ENCODE measurements around the gene ULK2.

Gene ULK2

DNA sequence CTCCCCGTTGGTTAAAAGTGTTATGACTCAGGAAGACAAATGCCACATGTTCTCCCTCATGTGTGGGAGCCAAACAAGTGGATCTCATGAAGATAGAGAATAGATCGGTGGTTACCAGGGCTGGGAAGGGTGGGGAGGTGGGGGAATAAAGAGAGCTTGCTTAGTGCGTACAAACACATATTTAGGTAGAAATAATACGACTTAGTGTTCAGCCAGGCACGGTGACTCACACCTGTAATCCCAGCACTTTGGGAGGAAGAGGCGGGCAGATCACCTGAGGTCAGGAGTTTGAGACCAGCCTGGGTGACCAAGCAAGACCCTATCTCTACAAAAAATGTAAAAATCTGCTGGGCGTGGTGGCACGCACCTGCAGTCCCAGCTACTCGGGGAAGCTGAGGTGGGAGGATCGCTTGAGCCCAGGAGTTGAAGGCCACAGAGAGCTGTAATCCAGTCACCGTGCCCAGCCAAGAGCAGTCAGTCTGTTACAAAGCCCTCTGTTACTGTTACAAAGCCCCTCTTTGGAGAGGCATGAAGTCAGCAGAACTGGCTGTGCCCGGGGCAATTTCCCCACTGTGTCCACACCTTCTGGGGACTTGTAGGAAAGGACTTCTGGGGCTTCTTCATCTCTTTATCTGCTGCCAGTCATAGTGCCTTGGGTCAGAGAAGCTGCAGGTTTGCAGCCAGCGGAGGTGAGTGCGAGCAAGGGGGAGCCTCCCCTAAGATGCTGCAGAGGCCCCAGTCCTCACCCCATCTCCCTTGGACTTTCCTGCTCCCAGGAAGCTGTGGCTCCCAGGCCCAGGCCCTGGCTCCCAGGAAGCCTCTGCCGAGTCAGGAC is 115.3 kb downstream of the ULK2 start:
- TF ChIP-seq, protein P1, sequence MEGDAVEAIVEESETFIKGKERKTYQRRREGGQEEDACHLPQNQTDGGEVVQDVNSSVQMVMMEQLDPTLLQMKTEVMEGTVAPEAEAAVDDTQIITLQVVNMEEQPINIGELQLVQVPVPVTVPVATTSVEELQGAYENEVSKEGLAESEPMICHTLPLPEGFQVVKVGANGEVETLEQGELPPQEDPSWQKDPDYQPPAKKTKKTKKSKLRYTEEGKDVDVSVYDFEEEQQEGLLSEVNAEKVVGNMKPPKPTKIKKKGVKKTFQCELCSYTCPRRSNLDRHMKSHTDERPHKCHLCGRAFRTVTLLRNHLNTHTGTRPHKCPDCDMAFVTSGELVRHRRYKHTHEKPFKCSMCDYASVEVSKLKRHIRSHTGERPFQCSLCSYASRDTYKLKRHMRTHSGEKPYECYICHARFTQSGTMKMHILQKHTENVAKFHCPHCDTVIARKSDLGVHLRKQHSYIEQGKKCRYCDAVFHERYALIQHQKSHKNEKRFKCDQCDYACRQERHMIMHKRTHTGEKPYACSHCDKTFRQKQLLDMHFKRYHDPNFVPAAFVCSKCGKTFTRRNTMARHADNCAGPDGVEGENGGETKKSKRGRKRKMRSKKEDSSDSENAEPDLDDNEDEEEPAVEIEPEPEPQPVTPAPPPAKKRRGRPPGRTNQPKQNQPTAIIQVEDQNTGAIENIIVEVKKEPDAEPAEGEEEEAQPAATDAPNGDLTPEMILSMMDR (conservative IDR thresholded peaks at IDR 0.05): no peak
- TF ChIP-seq ZFX (IDR thresholded peaks at IDR 0.05): peak; percentile 47; the same call in 1 of the 2 replicates
- peak overlapping the region; percentile 94 for H3K27ac ChIP-seq

DNA sequence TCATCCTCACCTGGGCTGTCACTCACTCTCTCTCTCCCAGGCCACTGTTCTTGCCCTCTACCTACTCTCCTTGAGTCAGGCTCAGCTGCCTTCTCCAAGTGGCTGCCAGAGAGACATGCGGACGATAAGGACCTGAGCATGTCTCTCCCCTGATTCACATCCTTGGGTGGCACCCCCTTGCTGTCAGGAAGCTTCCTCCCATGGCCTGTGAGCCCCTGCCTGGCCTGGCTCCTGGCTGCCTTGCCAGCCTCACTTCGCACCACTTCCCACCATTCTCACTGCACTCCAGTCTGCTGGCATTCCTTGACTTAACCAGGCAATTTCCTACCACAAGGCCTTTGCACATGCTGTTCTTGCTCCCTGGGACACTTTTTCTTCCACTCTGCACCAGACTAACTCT is 116.9 kb downstream of the ULK2 start:
- peak overlapping the region; percentile 94 for H3K27ac ChIP-seq
- no peak for TF ChIP-seq ZFX (IDR thresholded peaks at IDR 0.05)
- TF ChIP-seq, protein P1 (conservative IDR thresholded peaks at IDR 0.05): no peak

DNA sequence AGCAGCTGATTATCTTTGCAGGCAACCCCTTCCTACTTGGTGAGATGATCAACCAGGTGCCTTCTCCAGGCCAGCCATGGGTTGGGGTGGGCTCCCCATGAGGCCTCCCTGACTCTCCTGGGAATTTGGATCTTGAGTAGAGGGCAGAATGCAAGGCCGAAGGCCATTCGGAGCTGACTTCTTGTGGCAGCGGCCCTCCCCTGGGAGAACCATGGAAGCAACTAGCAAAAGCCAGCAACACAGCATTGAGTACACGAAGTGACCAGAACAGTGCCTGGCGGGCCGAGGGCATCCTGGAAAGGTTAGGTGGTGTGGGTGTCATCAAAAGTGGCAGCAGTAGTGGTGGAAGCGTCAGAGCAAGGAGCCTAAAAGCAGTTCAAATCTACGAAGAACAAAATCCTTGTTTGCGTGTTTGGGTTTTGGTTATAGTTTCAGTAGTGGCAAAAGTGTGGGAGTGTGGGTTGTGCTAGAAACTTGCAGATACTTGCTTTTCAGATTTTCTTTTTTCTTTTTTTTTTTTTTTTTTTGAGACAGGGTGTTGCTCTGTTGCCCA is 117.6 kb downstream of the ULK2 start:
- no peak for TF ChIP-seq ZFX (IDR thresholded peaks at IDR 0.05)
- TF ChIP-seq, protein P1 (conservative IDR thresholded peaks at IDR 0.05): no peak
- peak overlapping the region; percentile 2; the same call in 1 of the 2 replicates for H3K27ac ChIP-seq

DNA sequence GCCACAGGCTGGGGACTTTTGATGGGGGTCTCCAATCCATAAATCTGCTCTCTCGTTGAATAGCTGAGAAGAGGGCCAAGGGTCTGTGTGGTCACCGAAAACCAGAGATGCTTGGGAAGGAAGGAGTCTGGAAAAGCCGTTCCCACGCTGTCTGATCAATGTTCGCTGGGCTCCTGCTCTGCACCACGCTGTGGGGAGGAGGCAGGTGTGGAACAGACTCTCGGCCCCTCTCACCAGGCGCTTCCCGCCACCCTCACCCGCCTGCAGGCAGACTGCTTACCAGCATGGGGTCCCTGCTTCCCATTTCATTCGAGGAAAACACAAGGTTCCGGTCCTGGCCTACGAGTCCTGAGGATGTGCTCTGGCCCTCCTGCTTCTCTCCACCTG is 118.9 kb downstream of the ULK2 start:
- TF ChIP-seq ZFX (IDR thresholded peaks at IDR 0.05): no peak
- TF ChIP-seq, protein P1 (conservative IDR thresholded peaks at IDR 0.05): no peak
- H3K27ac ChIP-seq: peak overlapping the region; percentile 32

DNA sequence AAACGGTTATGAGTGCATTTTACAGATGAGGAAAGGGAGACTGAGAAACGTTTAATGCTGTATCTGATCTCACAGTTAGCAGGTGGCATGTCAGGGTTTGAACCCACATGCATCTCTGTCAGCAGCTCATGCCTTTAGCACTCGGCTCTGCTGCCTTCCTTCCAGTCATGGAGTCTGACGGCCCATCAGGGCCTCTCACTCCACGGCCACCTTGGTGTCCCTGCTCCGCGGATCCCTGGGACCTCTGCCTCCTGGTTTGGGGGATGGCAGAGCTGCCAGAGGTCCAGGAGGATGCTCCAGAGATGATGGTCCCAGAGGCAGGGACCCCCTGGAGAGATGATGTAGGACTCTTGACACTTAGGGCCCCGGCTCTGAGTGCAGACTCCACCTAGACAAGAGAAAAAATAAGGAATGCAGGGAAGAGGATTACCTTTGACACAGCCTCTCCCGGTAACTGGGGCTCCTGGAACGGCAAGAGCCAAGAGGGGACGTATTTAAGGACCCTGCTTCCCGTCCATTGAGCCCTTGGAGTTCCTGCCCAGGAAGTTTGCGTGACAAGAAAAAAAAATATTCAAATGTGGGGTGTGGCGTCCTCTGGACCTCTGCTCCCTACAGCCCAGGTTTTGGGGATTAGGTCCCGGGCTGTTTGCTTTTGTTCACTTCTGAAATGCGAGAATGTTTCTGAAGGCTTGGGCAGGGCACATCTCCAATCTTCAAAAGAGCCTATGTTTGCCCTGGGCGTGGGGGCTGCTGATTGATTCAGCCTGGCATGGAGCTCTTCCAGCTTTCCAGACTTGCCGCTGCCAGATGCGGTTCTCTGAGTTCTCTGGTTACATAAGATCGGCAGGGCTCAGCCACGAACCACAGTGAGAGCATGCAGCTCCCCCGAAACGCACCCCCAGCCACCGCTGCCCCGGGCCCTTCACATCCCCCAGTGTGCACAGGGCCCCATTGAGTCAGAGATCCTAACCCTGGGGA is 119.6 kb downstream of the ULK2 start, which contains the start of gene ALDH3A1:
Gene ALDH3A1, minus strand, starts transcription at position 470 of the 978 bp plus-strand sequence. CDS start 3,169 bp downstream, outside the sequence.
- peak within 1 kb of the TSS; percentile 32 for H3K27ac ChIP-seq

DNA sequence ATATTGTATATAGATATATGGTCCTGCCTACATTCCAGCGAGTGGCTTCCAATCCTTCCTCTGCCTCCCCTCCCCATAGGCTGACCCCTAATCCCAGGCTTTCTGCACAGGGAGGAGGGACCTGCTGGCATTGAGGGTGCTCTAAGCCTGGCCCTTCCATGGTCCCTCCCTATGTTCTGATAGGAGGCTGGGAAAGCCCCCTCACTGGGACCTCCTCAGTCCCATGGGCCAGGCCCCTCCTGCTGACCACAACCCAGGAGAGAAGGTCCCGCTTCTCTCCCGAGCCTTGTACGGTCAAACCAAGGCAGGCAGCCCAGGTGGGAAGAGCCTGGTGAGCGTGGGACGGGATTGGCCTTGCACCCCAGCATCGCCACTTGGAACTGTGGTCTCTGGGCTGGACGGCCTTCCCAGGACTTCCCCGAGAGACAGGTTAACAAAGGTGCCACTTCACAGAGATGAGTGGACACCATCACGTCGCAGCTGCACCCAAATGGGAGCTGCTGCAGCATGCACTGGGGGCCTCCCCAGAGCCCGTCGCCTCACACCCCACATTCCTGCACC is 120.5 kb downstream of the ULK2 start:
- H3K27ac ChIP-seq: no peak overlapping the region
- no peak for TF ChIP-seq ZFX (IDR thresholded peaks at IDR 0.05)
- TF ChIP-seq, protein P1 (conservative IDR thresholded peaks at IDR 0.05): no peak

More for the DNA sequence above, 119.6 kb downstream of the ULK2 start, which contains the start of gene ALDH3A1:
- no peak for TF ChIP-seq ZFX (IDR thresholded peaks at IDR 0.05)
- TF ChIP-seq, protein P1 (conservative IDR thresholded peaks at IDR 0.05): no peak
